Activated T-cell treated with anti-CD3 and anti-CD28 coated beads for 4 hours (primary cell): Measurements from ENCODE around the gene LDHAL6A.

Experiments
- DNase-seq: peaks from one replicate; pipeline ENCODE4 v3.0.0-alpha.2; 2020

Gene LDHAL6A

DNA sequence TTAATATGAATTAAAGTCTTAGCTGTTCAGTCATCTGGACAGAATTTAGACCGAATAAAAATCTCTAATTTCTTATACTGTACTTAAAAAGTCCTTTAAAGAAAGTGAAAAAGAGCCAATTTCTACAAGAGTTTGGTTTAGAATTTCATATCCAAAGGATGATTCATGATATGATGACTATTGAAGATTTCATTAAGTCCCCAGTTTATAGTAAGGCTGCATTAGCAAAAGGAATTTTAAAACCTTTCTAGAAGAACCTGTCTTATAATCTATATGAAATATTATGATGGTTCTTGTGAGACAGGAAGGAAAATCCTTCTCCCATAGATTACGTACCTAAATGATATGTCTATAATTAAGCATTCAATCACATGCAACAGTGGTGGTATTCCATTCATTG lies 36.3 kb downstream of the LDHAL6A start:
- no peak for DNase-seq

DNA sequence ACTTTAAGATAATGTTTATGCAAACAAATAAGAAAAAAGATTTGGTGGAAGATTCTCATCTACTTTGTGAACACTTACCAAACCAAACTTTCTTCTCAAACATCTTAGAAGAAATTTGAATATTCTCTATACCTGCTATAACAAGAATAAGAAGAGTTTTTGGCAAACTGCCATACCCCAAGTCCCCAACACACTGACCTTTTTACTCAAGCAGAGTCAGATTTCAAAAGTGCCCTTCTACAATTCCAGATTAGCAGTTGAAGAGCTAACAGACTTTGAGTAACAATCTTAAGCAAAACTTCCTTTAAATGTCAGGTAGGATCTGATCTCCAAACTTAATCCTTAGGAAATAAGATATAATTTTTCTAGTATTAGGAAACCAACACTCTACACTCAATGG lies 37.2 kb downstream of the LDHAL6A start:
- no peak for DNase-seq

- no peak for DNase-seq
Measured at GRCh38 chr11:18493310-18493709, 37.7 kb downstream of the LDHAL6A start.

DNA sequence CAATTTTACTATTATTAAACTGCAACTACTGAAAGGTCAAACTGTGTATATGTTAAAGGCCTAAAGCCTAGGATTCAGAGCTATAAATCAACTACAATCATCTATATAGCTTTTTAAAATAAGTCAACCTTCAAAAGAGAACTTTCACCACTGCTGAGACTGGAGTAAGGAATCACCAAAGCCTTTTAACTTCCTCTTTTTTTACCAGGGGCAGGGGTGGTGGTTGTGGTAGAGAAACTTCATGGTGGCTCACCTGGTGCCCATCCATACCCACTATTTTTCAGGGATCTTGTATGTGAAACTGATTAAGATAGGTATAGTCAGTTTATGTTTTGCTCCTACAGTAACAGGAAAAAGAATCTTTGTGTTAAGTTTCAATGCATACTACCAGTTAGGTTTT lies 39.6 kb downstream of the LDHAL6A start:
- no peak for DNase-seq

DNA sequence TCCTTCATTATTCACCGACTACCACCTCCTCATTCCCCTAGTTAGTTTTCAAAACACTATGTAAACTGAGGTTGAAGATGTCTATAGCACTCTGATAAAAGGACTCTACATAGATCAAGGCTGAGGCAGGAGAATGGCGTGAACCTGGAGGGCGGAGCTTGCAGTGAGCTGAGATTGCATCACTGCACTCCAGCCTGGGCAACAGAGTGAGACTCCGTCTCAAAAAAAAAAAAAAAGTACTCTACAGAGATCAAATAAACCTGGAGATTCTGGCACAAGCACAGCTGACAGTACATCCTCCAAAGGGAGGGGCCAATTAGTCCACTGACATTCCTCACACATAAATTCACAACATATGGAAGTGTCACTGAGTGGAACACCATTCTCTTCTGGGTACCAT lies 40.0 kb downstream of the LDHAL6A start:
- DNase-seq = no peak

- no peak for DNase-seq
Measured at GRCh38 chr11:18498039-18498438, 42.4 kb downstream of the LDHAL6A start.

DNA sequence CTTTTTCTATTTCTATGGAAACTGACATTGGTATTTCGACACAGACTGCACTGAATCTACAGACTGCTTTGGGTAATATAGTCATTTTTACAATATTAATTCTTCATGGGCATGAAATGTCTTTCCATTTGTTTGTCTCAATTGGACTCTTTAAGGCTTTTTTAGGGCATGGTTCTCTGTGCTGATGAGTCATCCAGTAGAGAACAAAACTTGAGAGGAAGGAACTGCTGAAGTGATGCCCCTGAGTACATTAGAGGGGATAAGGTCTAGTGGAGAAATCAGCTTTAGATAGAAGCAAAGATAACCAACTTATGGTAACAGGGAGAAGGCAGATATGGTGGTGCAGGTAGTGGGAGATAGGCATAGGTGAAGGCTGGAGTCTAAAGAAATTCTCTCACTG lies 46.0 kb downstream of the LDHAL6A start:
- DNase-seq = no peak

DNA sequence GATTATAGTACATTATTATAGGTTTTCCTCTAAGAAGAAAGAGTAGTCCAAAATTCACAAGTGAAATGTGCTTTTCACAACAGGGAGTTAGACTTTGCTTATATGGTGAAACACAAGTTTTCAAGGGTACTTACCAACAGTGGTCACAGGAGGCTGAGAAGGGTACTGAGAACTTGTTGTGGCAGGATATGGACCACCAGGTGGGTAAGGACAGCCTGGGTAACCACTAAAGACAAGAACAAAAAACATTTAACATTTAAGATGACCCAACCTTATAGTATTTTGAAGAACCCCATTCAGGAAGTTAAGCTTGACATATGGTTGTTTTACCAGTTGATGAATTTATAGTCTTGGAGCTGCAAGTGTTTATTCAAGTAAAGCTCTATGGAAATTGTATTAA lies 46.7 kb downstream of the LDHAL6A start:
- DNase-seq = no peak

DNA sequence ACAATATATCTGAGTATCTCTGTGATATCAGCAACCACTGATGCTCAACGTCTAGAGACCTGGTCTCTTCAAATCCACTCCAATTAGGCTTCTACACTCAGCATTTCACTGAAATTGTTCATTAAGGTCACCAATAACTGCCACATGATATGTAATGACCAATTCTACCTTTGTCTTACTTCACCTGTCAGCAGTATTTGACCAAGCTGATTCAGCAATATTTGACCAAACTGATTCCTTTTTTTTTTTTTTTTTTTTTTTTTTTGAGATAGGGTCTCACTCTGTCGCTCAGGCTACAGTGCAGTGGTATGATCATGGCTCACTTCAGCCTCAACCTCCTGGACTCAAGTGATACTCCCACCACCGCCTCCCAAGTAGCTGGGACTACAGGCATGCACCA lies 65.5 kb downstream of the LDHAL6A start:
- no peak for DNase-seq

GRCh38 chr11:18522388-18522787 lies 66.7 kb downstream of the LDHAL6A start:
- no peak for DNase-seq

GRCh38 chr11:18523084-18523483 lies 67.4 kb downstream of the LDHAL6A start:
- DNase-seq = no peak

DNA sequence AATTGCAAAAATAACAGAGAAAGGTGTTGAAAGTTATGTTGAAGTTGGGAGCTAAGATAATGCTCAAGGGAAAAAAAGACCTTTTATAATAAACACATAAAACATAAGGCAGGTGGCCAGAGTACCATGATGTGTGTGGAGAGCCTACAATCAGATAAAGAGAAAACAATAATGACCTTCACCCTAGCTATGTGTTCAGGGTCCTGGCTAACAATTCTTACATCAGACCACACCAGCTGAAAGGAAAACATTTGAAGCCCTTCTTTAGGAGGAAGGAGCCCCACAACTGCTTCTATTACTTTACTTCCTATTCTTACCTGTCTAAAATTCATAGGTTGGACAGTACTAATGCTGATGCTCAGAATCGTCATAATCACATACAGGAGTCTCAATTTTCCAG lies 68.6 kb downstream of the LDHAL6A start:
- DNase-seq = no peak

DNA sequence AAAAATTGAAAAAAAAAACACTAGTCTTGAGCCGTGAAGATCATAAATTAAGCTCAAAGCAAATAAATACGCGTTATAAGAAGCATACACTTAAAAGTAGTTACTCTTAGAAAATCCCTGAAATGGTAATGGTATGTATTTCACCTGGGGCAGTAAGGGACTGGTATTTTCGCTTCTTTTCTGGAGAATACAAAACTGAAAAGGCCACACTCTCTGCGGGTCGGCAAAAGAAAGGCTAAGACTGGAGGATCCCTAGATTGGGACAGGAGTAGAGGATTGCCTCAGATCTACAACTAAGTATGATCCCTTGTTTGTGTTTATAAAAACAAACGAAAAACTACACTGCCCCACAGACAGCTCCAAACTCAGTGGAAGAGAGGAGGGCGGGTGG lies 70.5 kb downstream of the LDHAL6A start:
- DNase-seq = no peak

DNA sequence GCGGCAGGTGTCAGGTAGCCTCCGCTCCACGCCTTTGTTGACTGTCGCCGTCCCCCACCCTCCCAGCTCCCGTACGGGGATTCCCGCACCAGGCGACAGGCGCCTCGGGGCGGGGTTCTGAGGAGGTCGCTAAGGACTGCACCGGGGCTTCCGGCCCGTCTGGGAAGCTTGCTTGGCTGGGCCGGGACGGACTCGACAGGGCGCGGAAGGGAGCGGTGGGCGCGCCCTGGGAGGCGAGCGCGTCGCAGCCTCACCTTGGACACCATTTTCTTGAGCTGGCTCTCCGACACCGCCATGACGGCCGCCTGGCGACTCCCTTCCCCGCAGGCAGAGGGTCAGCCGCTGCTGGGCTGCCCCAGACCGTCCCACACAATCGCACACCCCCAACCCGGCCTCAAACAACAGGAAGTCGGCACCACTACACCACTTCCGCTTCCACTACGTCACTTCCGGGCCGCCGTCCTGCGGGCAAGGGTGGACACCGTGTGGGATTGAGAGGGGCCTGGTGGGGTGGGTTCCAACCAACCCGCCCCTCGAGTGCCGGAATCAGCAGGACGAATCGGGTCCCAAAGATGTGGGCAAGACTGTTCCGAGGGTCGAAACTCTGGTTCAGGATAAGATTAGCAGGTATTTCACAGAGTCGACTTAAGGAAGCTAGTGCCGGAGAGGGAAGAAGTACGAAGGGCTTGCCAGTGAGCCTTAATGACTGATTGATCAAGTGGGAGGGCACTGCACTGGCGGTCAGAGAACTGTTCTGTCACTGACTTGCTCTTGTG lies 71.1 kb downstream of the LDHAL6A start, which contains the start of gene TSG101:
TSG101 (minus strand) TSS at position 422 of the 776 bp plus-strand sequence; CDS start at position 296, 126 bp downstream.
- DNase-seq = peak; percentile 90

GRCh38 chr11:18527512-18527911 lies 71.9 kb downstream of the LDHAL6A start:
- DNase-seq = no peak
